Calu3 (cell line): ENCODE data around the gene DIP2B. TPM values are rescaled to one million over a fixed set of nuclear protein-coding genes. Genes with fewer than 3 reads are reported as not detected.
A peak's percentile ranks its signal among the peaks of the same experiment; 100 is the strongest.

Experiments
- Bru-seq: library from RNA; stranded (reverse); fragments of 400-500 nt; gene quantifications from one replicate; lab custom pipeline; 2021; lab: Mats Ljungman, UMichigan
- BruChase-seq, 2 experiments: library from RNA; stranded (reverse); fragments of 400-500 nt; gene quantifications; one replicate each; lab custom pipeline; 2021; lab: Mats Ljungman, UMichigan
- BruUV-seq: library from RNA; stranded (reverse); fragments of 400-500 nt; replicated peaks from 2 replicates; lab custom pipeline; 2021; lab: Mats Ljungman, UMichigan
- CTCF ChIA-PET: fragments of 300-600 bp; sonication (Branson Sonifier 250); formaldehyde crosslinking; loops from one replicate; lab custom pipeline; 2022; ENCODE audit warnings: antibody characterized with exemption; lab: Charles Lee
- DNase-seq: peaks from one replicate; pipeline ENCODE4 v3.0.0; 2022
- H3K27ac Mint-ChIP-seq: one replicate; pipeline ENCODE4 v1.8.0; 2022; ENCODE audit warnings: mixed read lengths; ENCODE audit not compliant: unreplicated experiment
- H3K27me3 Mint-ChIP-seq: one replicate; pipeline ENCODE4 v1.8.0; 2022; ENCODE audit warnings: mixed read lengths; ENCODE audit not compliant: unreplicated experiment
- H3K36me3 Mint-ChIP-seq: one replicate; pipeline ENCODE4 v1.8.0; 2022; ENCODE audit warnings: mild to moderate bottlenecking, moderate library complexity, mixed read lengths; ENCODE audit not compliant: insufficient read depth, unreplicated experiment
- H3K4me1 Mint-ChIP-seq: one replicate; pipeline ENCODE4 v1.8.0; 2022; ENCODE audit warnings: mild to moderate bottlenecking, low read depth, mixed read lengths; ENCODE audit not compliant: unreplicated experiment
- H3K4me3 Mint-ChIP-seq: one replicate; pipeline ENCODE4 v1.8.0; 2022; ENCODE audit warnings: mild to moderate bottlenecking, low read depth, moderate library complexity, mixed read lengths; ENCODE audit not compliant: unreplicated experiment
- H3K9me3 Mint-ChIP-seq: one replicate; pipeline ENCODE4 v1.8.0; 2022; ENCODE audit warnings: low read depth, mixed read lengths; ENCODE audit not compliant: unreplicated experiment
- CTCF ChIP-seq: fragments of 200-600 bp; IDR thresholded peaks from one replicate; pipeline ENCODE4 v1.8.0; 2022; ENCODE audit warnings: antibody characterized with exemption; ENCODE audit not compliant: unreplicated experiment
- intact Hi-C: fragments of 100-400 bp; cut with micrococcal nuclease; formaldehyde crosslinking; loops from one replicate; pipeline ENCODE4 v1.10.0; 2022; ENCODE audit not compliant: unreplicated experiment
- long read RNA-seq: library from polyadenylated mRNA; stranded (forward); transcript quantifications from one replicate; pipeline ENCODE4 v2.0.0, GENCODE V29; 2022
- total RNA-seq: library from RNA; stranded (reverse); gene quantifications from 2 replicates; pipeline ENCODE4 v1.2.3, GENCODE V29; 2022

DIP2B gene, protein sequence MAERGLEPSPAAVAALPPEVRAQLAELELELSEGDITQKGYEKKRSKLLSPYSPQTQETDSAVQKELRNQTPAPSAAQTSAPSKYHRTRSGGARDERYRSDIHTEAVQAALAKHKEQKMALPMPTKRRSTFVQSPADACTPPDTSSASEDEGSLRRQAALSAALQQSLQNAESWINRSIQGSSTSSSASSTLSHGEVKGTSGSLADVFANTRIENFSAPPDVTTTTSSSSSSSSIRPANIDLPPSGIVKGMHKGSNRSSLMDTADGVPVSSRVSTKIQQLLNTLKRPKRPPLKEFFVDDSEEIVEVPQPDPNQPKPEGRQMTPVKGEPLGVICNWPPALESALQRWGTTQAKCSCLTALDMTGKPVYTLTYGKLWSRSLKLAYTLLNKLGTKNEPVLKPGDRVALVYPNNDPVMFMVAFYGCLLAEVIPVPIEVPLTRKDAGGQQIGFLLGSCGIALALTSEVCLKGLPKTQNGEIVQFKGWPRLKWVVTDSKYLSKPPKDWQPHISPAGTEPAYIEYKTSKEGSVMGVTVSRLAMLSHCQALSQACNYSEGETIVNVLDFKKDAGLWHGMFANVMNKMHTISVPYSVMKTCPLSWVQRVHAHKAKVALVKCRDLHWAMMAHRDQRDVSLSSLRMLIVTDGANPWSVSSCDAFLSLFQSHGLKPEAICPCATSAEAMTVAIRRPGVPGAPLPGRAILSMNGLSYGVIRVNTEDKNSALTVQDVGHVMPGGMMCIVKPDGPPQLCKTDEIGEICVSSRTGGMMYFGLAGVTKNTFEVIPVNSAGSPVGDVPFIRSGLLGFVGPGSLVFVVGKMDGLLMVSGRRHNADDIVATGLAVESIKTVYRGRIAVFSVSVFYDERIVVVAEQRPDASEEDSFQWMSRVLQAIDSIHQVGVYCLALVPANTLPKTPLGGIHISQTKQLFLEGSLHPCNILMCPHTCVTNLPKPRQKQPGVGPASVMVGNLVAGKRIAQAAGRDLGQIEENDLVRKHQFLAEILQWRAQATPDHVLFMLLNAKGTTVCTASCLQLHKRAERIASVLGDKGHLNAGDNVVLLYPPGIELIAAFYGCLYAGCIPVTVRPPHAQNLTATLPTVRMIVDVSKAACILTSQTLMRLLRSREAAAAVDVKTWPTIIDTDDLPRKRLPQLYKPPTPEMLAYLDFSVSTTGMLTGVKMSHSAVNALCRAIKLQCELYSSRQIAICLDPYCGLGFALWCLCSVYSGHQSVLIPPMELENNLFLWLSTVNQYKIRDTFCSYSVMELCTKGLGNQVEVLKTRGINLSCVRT (N-terminal part only)
- total RNA-seq (22.8 and 24.5 TPM in 2 replicates), Bru-seq, nascent RNA (percentile 83 among the genes with signal in this experiment), BruChase-seq, experiment 1, labeled RNA remaining after a 6-hour chase (percentile 81 among the genes with signal in this experiment), BruChase-seq, experiment 2, labeled RNA remaining after a 2-hour chase (percentile 78 among the genes with signal in this experiment)
- long read RNA-seq, full-length matches to known transcripts = 4 of 11 reads
- long read RNA-seq, partial matches to known transcripts = 2 of 11 reads
- long read RNA-seq, other reads (novel, unspliced or antisense) = 5 of 11 reads

- Mint-ChIP-seq H3K4me3 (peak within 1 kb of the TSS; percentile 77), H3K36me3 (peaks cover 39% of the 10 kb centered on the region), H3K4me1 (peaks cover 25% of the 10 kb centered on the region), H3K9me3 (no peaks in the 10 kb centered on the region), H3K27me3 (no peaks in the 10 kb centered on the region), H3K27ac (peak within 1 kb of the TSS; percentile 85)
- intact Hi-C loops = loop anchor here (2.0 to 5.0 kb wide), 2 partner anchors 42 to 134 kb away; no protein-coding TSS in a partner anchor
- DNase-seq = peak; percentile 94
- CTCF ChIA-PET = interaction anchor here (0.5 to 1.9 kb wide), 14 partner anchors 16 to 836 kb away, joined by 3 to 22 read pairs (median 4); no protein-coding TSS in a partner anchor
- BruUV-seq = no TSS peak
- peak; percentile 71 for TF ChIP-seq CTCF
Measured at GRCh38 chr12:50504798-50505674, at the start of gene DIP2B. TSS of gene DIP2B (plus strand) at chr12:50504985. CDS start at chr12:50505141, 156 bp downstream.

GRCh38 chr12:50458606-50459005 lies 46.2 kb upstream of the DIP2B start:
- no peaks in the 10 kb centered on the region for H3K9me3 Mint-ChIP-seq
- H3K4me1 Mint-ChIP-seq = no peaks in the 10 kb centered on the region
- no peak for TF ChIP-seq CTCF
- no peaks in the 10 kb centered on the region for H3K27me3 Mint-ChIP-seq
- peaks cover 34% of the 10 kb centered on the region for H3K36me3 Mint-ChIP-seq
- no TSS peak for BruUV-seq
- intact Hi-C loops = no loop called here
- DNase-seq = no peak
- no peak overlapping the region for H3K4me3 Mint-ChIP-seq
- CTCF ChIA-PET = interaction anchor here (0.6 kb wide), 1 partner anchor 487 kb away, joined by 3 read pairs; no protein-coding TSS in a partner anchor
- H3K27ac Mint-ChIP-seq = no peak overlapping the region

DNA sequence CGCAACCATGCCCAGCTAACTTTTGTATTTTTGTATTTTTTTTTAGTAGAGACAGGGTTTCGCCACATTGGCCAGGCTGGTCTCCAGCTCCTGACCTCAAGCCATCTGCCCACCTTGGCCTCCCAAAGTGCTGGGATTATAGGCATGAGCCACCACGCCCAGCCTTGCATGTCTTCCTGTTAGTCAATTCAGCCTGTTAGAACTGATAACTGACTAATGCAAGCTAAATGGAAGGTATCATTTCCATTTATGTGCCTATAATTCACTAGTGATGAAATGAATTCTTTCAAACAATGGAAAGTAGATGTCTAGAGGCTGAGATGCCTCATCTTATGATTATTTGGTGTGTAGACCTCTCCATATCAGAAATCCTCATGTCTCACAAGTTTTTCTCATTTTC lies 37.3 kb upstream of the DIP2B start:
- CTCF ChIA-PET = no interaction called here
- Mint-ChIP-seq H3K9me3 (no peaks in the 10 kb centered on the region), H3K36me3 (peaks cover 55% of the 10 kb centered on the region), H3K27me3 (no peaks in the 10 kb centered on the region), H3K27ac (no peak overlapping the region), H3K4me3 (no peak overlapping the region), H3K4me1 (no peaks in the 10 kb centered on the region)
- no peak for DNase-seq
- no TSS peak for BruUV-seq
- TF ChIP-seq CTCF = no peak
- intact Hi-C loops = no loop called here
